Endothelial cell of umbilical vein (primary cell): ENCODE results near the gene RPH3AL. TPM values are rescaled to one million over a fixed set of nuclear protein-coding genes. Genes with fewer than 3 reads are reported as not detected.

Source experiments
- BruUV-seq: library from RNA; stranded (reverse); fragments of 400-500 nt; replicated peaks from 2 replicates; lab custom pipeline; 2021; lab: Mats Ljungman, UMichigan
- CTCF ChIA-PET: fragments of 300-600, 350-600 bp; sonication (Branson Sonifier 250); formaldehyde crosslinking; loops from one replicate; lab custom pipeline; 2021; ENCODE audit warnings: antibody characterized with exemption, inconsistent platforms; lab: Charles Lee
- POLR2A ChIA-PET: fragments of 300-600, 350-600 bp; sonication (Branson Sonifier 250); formaldehyde crosslinking; loops from one replicate; lab custom pipeline; 2021; ENCODE audit warnings: antibody characterized with exemption, inconsistent platforms; lab: Charles Lee
- DNase-seq: peaks from one replicate; pipeline ENCODE4 v3.0.0-alpha.2; 2011; ENCODE audit warnings: low read depth, low spot score
- FAIRE-seq: peaks from 2 replicates; lab custom pipeline; 2011; peaks lifted over from hg19 to GRCh38; lab: Jason Lieb, UNC
- H2AFZ ChIP-seq: 2 replicates; pipeline ENCODE4 v1.6.0; 2012; ENCODE audit warnings: low read depth, low read length, control low read depth, inconsistent platforms
- H3K27ac ChIP-seq: 2 replicates; pipeline ENCODE4 v1.5.1; 2011; ENCODE audit warnings: low read depth, mild to moderate bottlenecking, control low read depth, low read length, moderate library complexity; ENCODE audit not compliant: insufficient read depth
- H3K27me3 ChIP-seq, 2 experiments: 2 replicates each; pipeline versions ENCODE4 v1.6.0 to v1.6.1; 2011; ENCODE audit warnings: low read length in 2 of 2, mixed read lengths in 1 of 2; ENCODE audit not compliant: control insufficient read depth in 2 of 2, insufficient read depth in 2 of 2
- H3K36me3 ChIP-seq, 2 experiments: 2 replicates in 1 of 2; 3 replicates in 1 of 2; pipeline ENCODE4 v1.5.1; 2011; ENCODE audit warnings: low read length in 2 of 2, mild to moderate bottlenecking in 1 of 2, moderate library complexity in 1 of 2; ENCODE audit not compliant: control insufficient read depth in 2 of 2, insufficient read depth in 2 of 2; ENCODE audit errors: extremely low read depth in 1 of 2
- H3K4me1 ChIP-seq: 3 replicates; pipeline ENCODE4 v1.5.1; 2011; ENCODE audit warnings: mild to moderate bottlenecking, low read length; ENCODE audit not compliant: control insufficient read depth, insufficient read depth; ENCODE audit errors: extremely low read depth
- H3K4me2 ChIP-seq: 2 replicates; pipeline ENCODE4 v1.6.1; 2011; ENCODE audit warnings: low read length, control low read depth, mixed read lengths; ENCODE audit not compliant: insufficient read depth
- H3K4me3 ChIP-seq, 3 experiments: fragments of 200-600 bp in 1 of 3; sonication (generic), shearing (Covaris generic) in 1 of 3; replicated peaks in 1 of 3; 2 replicates each; pipeline ENCODE4 v1.5.1; 2011 to 2016; ENCODE audit warnings: control low read depth in 3 of 3, low read length in 3 of 3, mild to moderate bottlenecking in 2 of 3, inconsistent platforms in 1 of 3, low read depth in 1 of 3, moderate library complexity in 1 of 3; ENCODE audit not compliant: insufficient read depth in 1 of 3
- H3K79me2 ChIP-seq: 2 replicates; pipeline ENCODE4 v1.6.0; 2012; ENCODE audit warnings: low read length, inconsistent platforms; ENCODE audit not compliant: control insufficient read depth, insufficient read depth
- H3K9ac ChIP-seq: replicated peaks from 2 replicates; pipeline ENCODE3; 2011; ENCODE audit warnings: low read length, control low read depth; ENCODE audit not compliant: insufficient read depth; ENCODE audit errors: extremely low read depth
- H3K9me1 ChIP-seq: replicated peaks from 3 replicates; pipeline ENCODE4 v1.6.0; 2011; ENCODE audit warnings: mild to moderate bottlenecking, low read length; ENCODE audit not compliant: control insufficient read depth, insufficient read depth; ENCODE audit errors: extremely low read depth
- H3K9me3 ChIP-seq: replicated peaks from 2 replicates; pipeline ENCODE4 v1.5.1; 2012; ENCODE audit warnings: low read length, inconsistent platforms; ENCODE audit not compliant: control insufficient read depth, insufficient read depth
- H4K20me1 ChIP-seq: replicated peaks from 2 replicates; pipeline ENCODE3; 2011; ENCODE audit warnings: mild to moderate bottlenecking, low read length; ENCODE audit not compliant: control insufficient read depth, insufficient read depth; ENCODE audit errors: extremely low read depth
- EZH2 ChIP-seq: IDR thresholded peaks from 2 replicates; pipeline ENCODE4 v1.6.1; 2012; ENCODE audit warnings: borderline replicate concordance, low read depth, mild to moderate bottlenecking, moderate library complexity, low read length, inconsistent platforms; ENCODE audit not compliant: severe bottlenecking
- FOS ChIP-seq: IDR thresholded peaks from 2 replicates; pipeline ENCODE4 v1.6.1; 2011; ENCODE audit warnings: mild to moderate bottlenecking, low read length, moderate library complexity, borderline replicate concordance; ENCODE audit not compliant: insufficient read depth
- GATA2 ChIP-seq: IDR thresholded peaks from 2 replicates; pipeline ENCODE4 v1.7.0; 2011; ENCODE audit warnings: low read depth, mild to moderate bottlenecking, moderate library complexity, mixed read lengths, low read length; ENCODE audit not compliant: insufficient read length, insufficient read depth
- JUN ChIP-seq: IDR thresholded peaks from 2 replicates; pipeline ENCODE4 v1.6.1; 2011; ENCODE audit warnings: borderline replicate concordance, low read depth; ENCODE audit not compliant: insufficient read length, insufficient read depth
- MYC ChIP-seq: IDR thresholded peaks from one replicate; pipeline ENCODE4 v1.6.1; 2011; ENCODE audit warnings: mild to moderate bottlenecking, low read depth, low read length
- POLR2A ChIP-seq: IDR thresholded peaks from 2 replicates; pipeline ENCODE4 v1.6.1; 2012; ENCODE audit warnings: low read depth, mild to moderate bottlenecking, control low read depth, low read length
- POLR2AphosphoS5 ChIP-seq: IDR thresholded peaks from 2 replicates; pipeline ENCODE4 v1.6.1; 2012; ENCODE audit warnings: low read depth, mild to moderate bottlenecking, control low read depth, low read length, moderate library complexity; ENCODE audit not compliant: insufficient read depth
- dilution Hi-C: fragments of 300-500 bp; cut with MboI; formaldehyde crosslinking; loops from one replicate; pipeline ENCODE4 v1.15.0; 2019; ENCODE audit warnings: low sequenced_read_pairs; ENCODE audit not compliant: extremely low pct_ligation_motif_present
- intact Hi-C: fragments of 100-400 bp; cut with micrococcal nuclease; formaldehyde crosslinking; loops from one replicate; pipeline ENCODE4 v1.10.0; 2022
- polyA plus RNA-seq, 4 experiments: library from polyadenylated mRNA; depleted of rRNA in 3 of 4; stranded (reverse) in 3 of 4; unstranded in 1 of 4; fragments of >200 nt; gene quantifications; 2 replicates each; pipeline versions ENCODE4 v1.2.1 to v1.2.3, GENCODE V29; 2011 to 2012; ENCODE audit warnings: missing spikeins in 1 of 4
- total RNA-seq: library from RNA; stranded (reverse); gene quantifications from 2 replicates; pipeline ENCODE4 v1.2.3, GENCODE V29; 2021
- TF ChIP-seq, protein P1 (sequence below), 2 donors: IDR thresholded peaks; 1 replicate in 1 of 2; 2 replicates in 1 of 2; pipeline ENCODE4 v1.5.1; 2011; ENCODE audit warnings: low read length in 2 of 2, mild to moderate bottlenecking in 2 of 2, moderate library complexity in 2 of 2, control low read depth in 1 of 2, inconsistent platforms in 1 of 2, low read depth in 1 of 2; ENCODE audit not compliant: insufficient read depth in 1 of 2; ENCODE audit errors: extremely low read depth in 1 of 2
- TF ChIP-seq, protein P2 (sequence below): IDR thresholded peaks from 2 replicates; pipeline ENCODE4 v1.6.1; 2011; ENCODE audit not compliant: insufficient read depth, insufficient read length

The RPH3AL gene
- total and polyA plus RNA-seq, 2 donors (not counting 3 experiments of a cell fraction or from before 2014, with no cell fraction given): 4.1 to 7.0 TPM

DNA sequence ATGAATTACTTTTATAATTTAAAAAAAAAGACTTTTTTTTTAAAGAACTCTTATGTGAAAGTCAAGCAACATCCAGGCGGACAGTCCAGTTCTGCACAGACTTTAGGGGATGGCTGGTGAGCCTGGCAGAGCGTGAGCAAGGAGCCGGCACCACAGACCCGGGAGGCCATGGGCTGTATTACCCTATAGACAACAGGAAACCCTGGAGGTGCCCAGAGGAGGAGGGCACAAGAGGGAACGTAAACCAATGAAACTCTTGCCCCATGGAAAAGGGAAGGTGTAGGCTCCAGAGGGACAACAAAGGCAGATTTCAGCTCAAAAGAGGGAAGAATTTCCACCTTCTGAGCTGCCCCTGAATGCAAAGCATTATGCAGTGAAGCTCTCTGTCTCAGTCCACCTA is 25.5 kb upstream of the RPH3AL start:
- no peak for DNase-seq
- dilution Hi-C loops: no loop called here
- Histone ChIP-seq H3K4me3 (no peak overlapping the region), H4K20me1 (no peaks in the 10 kb centered on the region), H3K36me3 (no peaks in the 10 kb centered on the region), H3K27me3 (peaks cover 0 to 5% of the 10 kb centered on the region in 2 experiments), H3K4me2 (no peak overlapping the region), H3K27ac (no peak overlapping the region), H3K79me2 (no peaks in the 10 kb centered on the region), H3K9me3 (no peaks in the 10 kb centered on the region), H2AFZ (no peak overlapping the region), H3K9me1 (no peaks in the 10 kb centered on the region), H3K9ac (no peak overlapping the region), H3K4me1 (no peaks in the 10 kb centered on the region)
- ChIA-PET CTCF (interaction anchor here (0.9 kb wide), 1 partner anchor 322 kb away, joined by 5 read pairs; no protein-coding TSS in a partner anchor), POLR2A (no interaction called here)
- no TSS peak for BruUV-seq
- no peak for FAIRE-seq
- TF ChIP-seq, protein P1, sequence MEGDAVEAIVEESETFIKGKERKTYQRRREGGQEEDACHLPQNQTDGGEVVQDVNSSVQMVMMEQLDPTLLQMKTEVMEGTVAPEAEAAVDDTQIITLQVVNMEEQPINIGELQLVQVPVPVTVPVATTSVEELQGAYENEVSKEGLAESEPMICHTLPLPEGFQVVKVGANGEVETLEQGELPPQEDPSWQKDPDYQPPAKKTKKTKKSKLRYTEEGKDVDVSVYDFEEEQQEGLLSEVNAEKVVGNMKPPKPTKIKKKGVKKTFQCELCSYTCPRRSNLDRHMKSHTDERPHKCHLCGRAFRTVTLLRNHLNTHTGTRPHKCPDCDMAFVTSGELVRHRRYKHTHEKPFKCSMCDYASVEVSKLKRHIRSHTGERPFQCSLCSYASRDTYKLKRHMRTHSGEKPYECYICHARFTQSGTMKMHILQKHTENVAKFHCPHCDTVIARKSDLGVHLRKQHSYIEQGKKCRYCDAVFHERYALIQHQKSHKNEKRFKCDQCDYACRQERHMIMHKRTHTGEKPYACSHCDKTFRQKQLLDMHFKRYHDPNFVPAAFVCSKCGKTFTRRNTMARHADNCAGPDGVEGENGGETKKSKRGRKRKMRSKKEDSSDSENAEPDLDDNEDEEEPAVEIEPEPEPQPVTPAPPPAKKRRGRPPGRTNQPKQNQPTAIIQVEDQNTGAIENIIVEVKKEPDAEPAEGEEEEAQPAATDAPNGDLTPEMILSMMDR (IDR thresholded peaks at IDR 0.05; ENCODE audit: extremely low read depth in 1 of 2, insufficient read depth in 1 of 2, low read depth in 1 of 2, low read length in 2 of 2): no peak
- TF ChIP-seq POLR2AphosphoS5 (no peak), POLR2A (no peak), GATA2 (no peak), EZH2 (no peak), MYC (no peak), JUN (no peak), FOS (no peak)
- TF ChIP-seq, protein P2, sequence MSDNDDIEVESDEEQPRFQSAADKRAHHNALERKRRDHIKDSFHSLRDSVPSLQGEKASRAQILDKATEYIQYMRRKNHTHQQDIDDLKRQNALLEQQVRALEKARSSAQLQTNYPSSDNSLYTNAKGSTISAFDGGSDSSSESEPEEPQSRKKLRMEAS: no peak
- intact Hi-C loops: no loop called here
